Lower leg skin (tissue), 4 donors: ENCODE results near the gene HPS3. TPM values are rescaled to one million over a fixed set of nuclear protein-coding genes. Genes with fewer than 3 reads are reported as not detected.

Experiments used
- DNase-seq, 2 donors: peaks; one replicate each; pipeline ENCODE4 v3.0.0-alpha.2; 2019; ENCODE audit warnings: low spot score in 2 of 2
- H3K4me3 ChIP-seq: fragments of 200-600 bp; sonication (generic); 2 replicates; pipeline ENCODE4 v1.5.1; 2017; ENCODE audit warnings: mild to moderate bottlenecking, low read depth; ENCODE audit not compliant: poor library complexity, severe bottlenecking
- POLR2A ChIP-seq, 2 donors: fragments of 450-650 bp; IDR thresholded peaks; one replicate each; pipeline ENCODE4 v1.6.1; 2016 to 2017; ENCODE audit warnings: antibody characterized with exemption in 2 of 2, mild to moderate bottlenecking in 1 of 2, moderate library complexity in 1 of 2
- WGBS, 2 donors: methylation state at CpG; one replicate each; pipeline ENCODE4 v1.1.5; 2018; 5-methylcytosine and 5-hydroxymethylcytosine counted together
- intact Hi-C: fragments of 100-400 bp; cut with DNase I; formaldehyde crosslinking; loops from one replicate; pipeline ENCODE4 v1.15.0; 2023; ENCODE audit warnings: low total_unique reads
- total RNA-seq, 4 donors: library from RNA; depleted of rRNA; stranded (reverse); fragments of >200 nt; gene quantifications; one replicate each; pipeline ENCODE4 v1.1.0, GENCODE V29; 2016
- TF ChIP-seq, protein P1 (sequence below), 3 donors: fragments of 450-650 bp; IDR thresholded peaks; one replicate each; pipeline ENCODE4 v1.5.1; 2016; ENCODE audit warnings: antibody characterized with exemption in 3 of 3, mild to moderate bottlenecking in 3 of 3, moderate library complexity in 2 of 3

The HPS3 gene
- total RNA-seq, 4 donors from 2014 or later, result 5.7 to 11.3 (median 8.2) TPM

DNA sequence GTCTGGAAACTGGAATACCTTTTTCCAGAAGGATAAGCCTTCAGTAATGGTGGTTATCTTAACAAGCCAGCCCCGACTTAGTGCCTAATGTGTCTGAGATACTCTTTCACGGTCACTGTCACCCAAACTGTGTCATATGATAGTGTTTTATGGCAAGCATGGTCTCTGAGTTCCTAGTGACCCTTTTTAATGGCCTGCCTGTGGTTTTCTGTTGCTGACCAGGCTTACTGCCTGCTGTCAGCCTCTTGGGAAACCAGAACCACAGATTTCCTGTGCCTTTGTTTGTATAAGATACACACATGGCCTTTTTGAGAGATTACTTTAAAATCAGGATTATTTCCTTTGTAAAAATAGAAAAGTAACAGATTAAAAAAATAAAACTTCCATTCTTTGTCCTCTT is 22.4 kb downstream of the HPS3 start:
- H3K4me3 ChIP-seq, result no peak overlapping the region
- TF ChIP-seq POLR2A (IDR thresholded peaks at IDR 0.05), result no peak
- TF ChIP-seq, protein P1, sequence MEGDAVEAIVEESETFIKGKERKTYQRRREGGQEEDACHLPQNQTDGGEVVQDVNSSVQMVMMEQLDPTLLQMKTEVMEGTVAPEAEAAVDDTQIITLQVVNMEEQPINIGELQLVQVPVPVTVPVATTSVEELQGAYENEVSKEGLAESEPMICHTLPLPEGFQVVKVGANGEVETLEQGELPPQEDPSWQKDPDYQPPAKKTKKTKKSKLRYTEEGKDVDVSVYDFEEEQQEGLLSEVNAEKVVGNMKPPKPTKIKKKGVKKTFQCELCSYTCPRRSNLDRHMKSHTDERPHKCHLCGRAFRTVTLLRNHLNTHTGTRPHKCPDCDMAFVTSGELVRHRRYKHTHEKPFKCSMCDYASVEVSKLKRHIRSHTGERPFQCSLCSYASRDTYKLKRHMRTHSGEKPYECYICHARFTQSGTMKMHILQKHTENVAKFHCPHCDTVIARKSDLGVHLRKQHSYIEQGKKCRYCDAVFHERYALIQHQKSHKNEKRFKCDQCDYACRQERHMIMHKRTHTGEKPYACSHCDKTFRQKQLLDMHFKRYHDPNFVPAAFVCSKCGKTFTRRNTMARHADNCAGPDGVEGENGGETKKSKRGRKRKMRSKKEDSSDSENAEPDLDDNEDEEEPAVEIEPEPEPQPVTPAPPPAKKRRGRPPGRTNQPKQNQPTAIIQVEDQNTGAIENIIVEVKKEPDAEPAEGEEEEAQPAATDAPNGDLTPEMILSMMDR (IDR thresholded peaks at IDR 0.05), result no peak
- DNase-seq, result no peak
- intact Hi-C loops, result no loop called here
- 89 to 100% methylated on average over 2 of the region's 2 CpGs for WGBS, 2 donors

DNA sequence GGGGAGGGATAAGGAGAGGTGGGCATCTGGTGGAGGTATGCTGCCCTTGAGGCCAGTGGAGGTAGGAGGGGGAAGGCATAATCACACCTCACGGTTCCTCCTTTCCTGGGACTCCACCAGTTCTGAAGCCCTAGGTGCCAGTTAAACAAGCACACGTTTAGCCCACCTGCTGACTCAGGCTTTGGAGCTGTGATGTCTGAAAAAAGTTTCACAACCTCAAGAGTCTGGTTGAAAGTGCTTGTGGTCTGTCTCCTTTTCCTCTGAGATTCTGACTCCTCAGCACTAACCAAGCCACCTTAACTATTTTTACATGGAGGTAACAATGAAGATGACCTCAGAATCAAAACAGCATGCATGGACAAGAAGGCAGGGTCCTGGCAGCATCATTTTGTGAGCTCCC is 23.0 kb downstream of the HPS3 start:
- intact Hi-C loops, result no loop called here

GRCh38 chr3:149153402-149153801 is 24.0 kb downstream of the HPS3 start:
- H3K4me3 ChIP-seq, result no peak overlapping the region
- TF ChIP-seq POLR2A (IDR thresholded peaks at IDR 0.05), result no peak
- TF ChIP-seq, protein P1 (IDR thresholded peaks at IDR 0.05), result no peak
- DNase-seq, result no peak
- intact Hi-C loops, result no loop called here

More for the DNA sequence above, 23.0 kb downstream of the HPS3 start:
- TF ChIP-seq, protein P1 (IDR thresholded peaks at IDR 0.05), result no peak
- TF ChIP-seq POLR2A (IDR thresholded peaks at IDR 0.05), result no peak
- WGBS, 2 donors, result 72% methylated on average over 2 of the region's 2 CpGs
- DNase-seq, result no peak
- no peak overlapping the region for H3K4me3 ChIP-seq

- intact Hi-C loops, result no loop called here
- TF ChIP-seq, protein P1 (IDR thresholded peaks at IDR 0.05), result no peak
- no peak for TF ChIP-seq POLR2A (IDR thresholded peaks at IDR 0.05)
- WGBS, 2 donors, result 95 to 97% methylated on average over 4 of the region's 4 CpGs
- H3K4me3 ChIP-seq, result no peak overlapping the region
- DNase-seq, result no peak
These were observed 31.4 kb downstream of the HPS3 start for GRCh38 chr3:149160754-149161300.

DNA sequence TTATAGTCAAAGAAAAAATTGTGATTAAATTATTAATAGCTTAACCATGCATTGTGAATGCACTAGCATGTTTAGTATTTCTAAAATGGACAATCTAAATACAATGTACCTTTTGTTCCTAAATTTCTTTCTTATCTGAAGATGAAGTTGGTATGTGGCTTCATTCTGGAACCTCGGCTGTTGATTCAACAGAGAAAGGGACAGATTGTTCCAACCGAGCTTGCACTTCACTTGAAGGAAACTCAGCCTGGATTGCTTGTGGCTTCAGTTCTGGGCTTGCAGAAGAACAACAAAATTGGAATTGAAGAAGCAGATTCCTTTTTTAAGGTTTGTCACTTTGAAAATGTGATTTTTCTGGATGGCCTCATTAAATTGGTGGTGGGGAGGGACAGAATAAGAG is 32.6 kb downstream of the HPS3 start:
- DNase-seq, result no peak
- WGBS, 2 donors, result 93 to 95% methylated on average over 2 of the region's 2 CpGs
- no peak overlapping the region for H3K4me3 ChIP-seq
- intact Hi-C loops, result no loop called here
- TF ChIP-seq, protein P1 (IDR thresholded peaks at IDR 0.05), result no peak
- TF ChIP-seq POLR2A (IDR thresholded peaks at IDR 0.05), result no peak

DNA sequence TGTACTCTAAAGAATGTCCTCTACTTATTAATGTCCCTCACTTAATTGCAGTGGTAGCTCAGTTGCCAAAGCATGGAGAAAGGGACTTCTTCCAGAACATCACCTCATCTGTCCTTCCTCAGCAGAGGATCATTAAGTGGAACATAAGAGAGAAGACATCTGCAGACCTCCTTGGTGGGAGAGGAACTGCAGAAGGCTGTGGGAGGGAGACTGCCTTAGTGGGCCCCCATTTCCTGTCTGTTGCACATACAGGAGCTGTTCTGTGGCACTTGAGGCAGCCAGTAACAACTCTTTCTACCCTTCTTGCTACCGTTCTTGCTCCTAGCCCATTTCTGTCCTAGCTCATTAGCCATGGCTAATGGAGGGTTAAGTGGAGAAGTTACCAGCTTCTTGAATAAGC is 33.6 kb downstream of the HPS3 start:
- no peak for DNase-seq
- 64 to 80% methylated on average over 1 of the region's 1 CpG for WGBS, 2 donors
- H3K4me3 ChIP-seq, result no peak overlapping the region
- intact Hi-C loops, result no loop called here
- no peak for TF ChIP-seq POLR2A (IDR thresholded peaks at IDR 0.05)
- TF ChIP-seq, protein P1 (IDR thresholded peaks at IDR 0.05), result no peak
